Vagina (tissue), 2 donors: ENCODE measurements around the gene USF3. TPM values are rescaled to one million over a fixed set of nuclear protein-coding genes. Genes with fewer than 3 reads are reported as not detected.

Experiments
- DNase-seq, 2 donors: peaks; one replicate each; pipeline ENCODE4 v3.0.0-alpha.2; 2017; ENCODE audit errors: extremely low spot score in 2 of 2
- H3K27ac ChIP-seq: fragments of 200-600 bp; sonication (generic); one replicate; pipeline ENCODE4 v1.5.1; 2019
- H3K27me3 ChIP-seq: fragments of 200-600 bp; sonication (generic); one replicate; pipeline ENCODE4 v1.5.1; 2019
- H3K36me3 ChIP-seq, 2 donors: fragments of 200-600 bp; sonication (generic); one replicate each; pipeline ENCODE4 v1.5.1; 2017 to 2019
- H3K4me1 ChIP-seq: fragments of 200-600 bp; sonication (generic); one replicate; pipeline ENCODE4 v1.5.1; 2019
- H3K4me3 ChIP-seq, 2 donors: fragments of 200-600 bp; sonication (generic); 1 replicate in 1 of 2; 2 replicates in 1 of 2; pipeline ENCODE4 v1.5.1; 2016 to 2019
- H3K9me3 ChIP-seq: fragments of 200-600 bp; sonication (generic); one replicate; pipeline ENCODE4 v1.5.1; 2019
- CTCF ChIP-seq, 3 experiments: fragments of 450-650 bp in 2 of 3; fragments of 200-600 bp in 1 of 3; sonication (generic) in 1 of 3; IDR thresholded peaks; one replicate each; pipeline ENCODE4 v1.5.1; 2017 to 2019; ENCODE audit warnings: antibody characterized with exemption in 3 of 3, mild to moderate bottlenecking in 2 of 3, moderate library complexity in 2 of 3
- POLR2A ChIP-seq, 2 donors: fragments of 450-650 bp; IDR thresholded peaks; one replicate each; pipeline ENCODE4 v1.6.1; 2017; ENCODE audit warnings: antibody characterized with exemption in 2 of 2, mild to moderate bottlenecking in 2 of 2, moderate library complexity in 2 of 2
- POLR2AphosphoS5 ChIP-seq, 2 donors: sonication (generic); formaldehyde crosslinking; IDR thresholded peaks; one replicate each; pipeline ENCODE4 v1.9.0; 2017; ENCODE audit warnings: antibody characterized with exemption in 2 of 2, mild to moderate bottlenecking in 2 of 2, low read depth in 1 of 2; ENCODE audit not compliant: insufficient read depth in 1 of 2
- intact Hi-C: fragments of 100-400 bp; cut with DNase I; formaldehyde crosslinking; loops from one replicate; pipeline ENCODE4 v1.15.1; 2023
- total RNA-seq: library from RNA; depleted of rRNA; stranded (reverse); fragments of >200 nt; gene quantifications from one replicate; pipeline ENCODE4 v1.2.3, GENCODE V29; 2016

Gene USF3
- total RNA-seq, 1 donor from 2014 or later = 19.2 TPM

- H3K27ac ChIP-seq = no peak overlapping the region
- intact Hi-C loops = no loop called here
- no peak for TF ChIP-seq POLR2A (IDR thresholded peaks at IDR 0.05)
- TF ChIP-seq POLR2AphosphoS5 (IDR thresholded peaks at IDR 0.05; ENCODE audit: insufficient read depth in 1 of 2, low read depth in 1 of 2) = no peak
- TF ChIP-seq CTCF (IDR thresholded peaks at IDR 0.05) = no peak
- DNase-seq = no peak
- no peak overlapping the region for H3K4me3 ChIP-seq
- H3K27me3 ChIP-seq = no peaks in the 10 kb centered on the region
- no peaks in the 10 kb centered on the region for H3K9me3 ChIP-seq
- H3K4me1 ChIP-seq = peaks cover 1% of the 10 kb centered on the region
- H3K36me3 ChIP-seq = no peaks in the 10 kb centered on the region
These were observed 34.1 kb upstream of the USF3 start for GRCh38 chr3:113730550-113730949.

GRCh38 chr3:113728661-113729060 is 32.2 kb upstream of the USF3 start:
- Histone ChIP-seq H3K27me3 (no peaks in the 10 kb centered on the region), H3K36me3 (no peaks in the 10 kb centered on the region), H3K4me1 (peaks cover 5% of the 10 kb centered on the region), H3K4me3 (no peak overlapping the region), H3K27ac (no peak overlapping the region), H3K9me3 (no peaks in the 10 kb centered on the region)
- TF ChIP-seq POLR2A (IDR thresholded peaks at IDR 0.05) (no peak), CTCF (IDR thresholded peaks at IDR 0.05) (no peak), POLR2AphosphoS5 (IDR thresholded peaks at IDR 0.05; ENCODE audit: insufficient read depth in 1 of 2, low read depth in 1 of 2) (no peak)
- intact Hi-C loops = no loop called here
- no peak for DNase-seq

- H3K4me3 ChIP-seq = no peak overlapping the region
- H3K9me3 ChIP-seq = no peaks in the 10 kb centered on the region
- peaks cover 0 to 26% of the 10 kb centered on the region in 2 donors for H3K36me3 ChIP-seq
- H3K27me3 ChIP-seq = no peaks in the 10 kb centered on the region
- no peak for DNase-seq
- no peak overlapping the region for H3K27ac ChIP-seq
- TF ChIP-seq POLR2AphosphoS5 (IDR thresholded peaks at IDR 0.05; ENCODE audit: insufficient read depth in 1 of 2, low read depth in 1 of 2) (no peak), POLR2A (IDR thresholded peaks at IDR 0.05) (no peak), CTCF (IDR thresholded peaks at IDR 0.05) (no peak)
- peaks cover 5% of the 10 kb centered on the region for H3K4me1 ChIP-seq
- intact Hi-C loops = no loop called here
These were observed 25.2 kb upstream of the USF3 start for GRCh38 chr3:113721636-113722035.

- Histone ChIP-seq H3K27me3 (no peaks in the 10 kb centered on the region), H3K9me3 (no peaks in the 10 kb centered on the region), H3K4me3 (no peak overlapping the region), H3K4me1 (no peaks in the 10 kb centered on the region), H3K36me3 (peaks cover 0 to 33% of the 10 kb centered on the region in 2 donors), H3K27ac (no peak overlapping the region)
- no peak for TF ChIP-seq CTCF (IDR thresholded peaks at IDR 0.05)
- TF ChIP-seq POLR2A (IDR thresholded peaks at IDR 0.05) = no peak
- TF ChIP-seq POLR2AphosphoS5 (IDR thresholded peaks at IDR 0.05; ENCODE audit: insufficient read depth in 1 of 2, low read depth in 1 of 2) = no peak
- DNase-seq = no peak
- intact Hi-C loops = no loop called here
These were observed 23.3 kb upstream of the USF3 start for GRCh38 chr3:113719758-113720157.

GRCh38 chr3:113719294-113719693 is 22.9 kb upstream of the USF3 start:
- no peaks in the 10 kb centered on the region for H3K9me3 ChIP-seq
- H3K4me3 ChIP-seq = no peak overlapping the region
- H3K27me3 ChIP-seq = no peaks in the 10 kb centered on the region
- intact Hi-C loops = no loop called here
- no peaks in the 10 kb centered on the region for H3K4me1 ChIP-seq
- peaks cover 0 to 33% of the 10 kb centered on the region in 2 donors for H3K36me3 ChIP-seq
- no peak for TF ChIP-seq POLR2AphosphoS5 (IDR thresholded peaks at IDR 0.05; ENCODE audit: insufficient read depth in 1 of 2, low read depth in 1 of 2)
- no peak for TF ChIP-seq CTCF (IDR thresholded peaks at IDR 0.05)
- TF ChIP-seq POLR2A (IDR thresholded peaks at IDR 0.05) = no peak
- no peak for DNase-seq
- no peak overlapping the region for H3K27ac ChIP-seq
